ENCODE results near the gene NEUROD2. TPM values are rescaled to one million over a fixed set of nuclear protein-coding genes. Genes with fewer than 3 reads are reported as not detected.

Gene NEUROD2
- total and polyA plus RNA-seq, 2 experiments from 2014 or later, result not detected

DNA sequence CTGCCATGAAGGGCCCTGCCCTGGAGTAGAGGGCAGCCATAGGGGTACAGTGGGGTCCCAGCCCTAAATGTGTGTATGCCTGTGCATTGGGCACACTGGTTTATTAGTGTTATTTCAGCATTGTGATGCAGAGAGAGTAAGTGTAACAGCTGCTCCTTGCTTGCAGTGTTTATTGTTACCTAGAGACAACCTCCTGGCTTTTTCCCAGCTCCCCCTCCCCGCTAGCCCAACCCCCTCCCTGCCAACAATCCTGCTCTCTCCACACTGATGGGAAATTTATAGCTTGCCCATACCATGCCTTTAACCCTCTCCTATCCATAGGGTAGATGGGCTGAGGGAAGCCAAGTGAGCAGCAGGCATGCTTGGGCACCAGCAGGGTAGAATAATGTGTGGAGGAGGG, 51.3 kb downstream of the NEUROD2 start:
- TF ChIP-seq STAT1 (IDR thresholded peaks at IDR 0.05; ENCODE audit: unreplicated experiment) (no peak), ZNF114 (CRISPR knock-in tag; IDR thresholded peaks at IDR 0.05) (no peak), NANOG (IDR thresholded peaks at IDR 0.05; ENCODE audit: borderline replicate concordance) (no peak), EZH2 (IDR thresholded peaks at IDR 0.05; ENCODE audit: low read depth, unreplicated experiment) (no peak), ZNF331 (CRISPR knock-in tag; IDR thresholded peaks at IDR 0.05; ENCODE audit: low read depth) (no peak), EZH2phosphoT487 (IDR thresholded peaks at IDR 0.05; ENCODE audit: unreplicated experiment) (no peak), CREB1 (CRISPR knock-in tag; IDR thresholded peaks at IDR 0.05; ENCODE audit: low read depth) (no peak), POLR2AphosphoS5 (IDR thresholded peaks at IDR 0.05; ENCODE audit: low read depth) (no peak), JUNB (IDR thresholded peaks at IDR 0.05; ENCODE audit: unreplicated experiment) (no peak)
- TF ChIP-seq, protein P1, sequence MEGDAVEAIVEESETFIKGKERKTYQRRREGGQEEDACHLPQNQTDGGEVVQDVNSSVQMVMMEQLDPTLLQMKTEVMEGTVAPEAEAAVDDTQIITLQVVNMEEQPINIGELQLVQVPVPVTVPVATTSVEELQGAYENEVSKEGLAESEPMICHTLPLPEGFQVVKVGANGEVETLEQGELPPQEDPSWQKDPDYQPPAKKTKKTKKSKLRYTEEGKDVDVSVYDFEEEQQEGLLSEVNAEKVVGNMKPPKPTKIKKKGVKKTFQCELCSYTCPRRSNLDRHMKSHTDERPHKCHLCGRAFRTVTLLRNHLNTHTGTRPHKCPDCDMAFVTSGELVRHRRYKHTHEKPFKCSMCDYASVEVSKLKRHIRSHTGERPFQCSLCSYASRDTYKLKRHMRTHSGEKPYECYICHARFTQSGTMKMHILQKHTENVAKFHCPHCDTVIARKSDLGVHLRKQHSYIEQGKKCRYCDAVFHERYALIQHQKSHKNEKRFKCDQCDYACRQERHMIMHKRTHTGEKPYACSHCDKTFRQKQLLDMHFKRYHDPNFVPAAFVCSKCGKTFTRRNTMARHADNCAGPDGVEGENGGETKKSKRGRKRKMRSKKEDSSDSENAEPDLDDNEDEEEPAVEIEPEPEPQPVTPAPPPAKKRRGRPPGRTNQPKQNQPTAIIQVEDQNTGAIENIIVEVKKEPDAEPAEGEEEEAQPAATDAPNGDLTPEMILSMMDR (conservative IDR thresholded peaks at IDR 0.05; ENCODE audit: low read depth in 2 of 2), result no peak
- TF ChIP-seq, protein P2, sequence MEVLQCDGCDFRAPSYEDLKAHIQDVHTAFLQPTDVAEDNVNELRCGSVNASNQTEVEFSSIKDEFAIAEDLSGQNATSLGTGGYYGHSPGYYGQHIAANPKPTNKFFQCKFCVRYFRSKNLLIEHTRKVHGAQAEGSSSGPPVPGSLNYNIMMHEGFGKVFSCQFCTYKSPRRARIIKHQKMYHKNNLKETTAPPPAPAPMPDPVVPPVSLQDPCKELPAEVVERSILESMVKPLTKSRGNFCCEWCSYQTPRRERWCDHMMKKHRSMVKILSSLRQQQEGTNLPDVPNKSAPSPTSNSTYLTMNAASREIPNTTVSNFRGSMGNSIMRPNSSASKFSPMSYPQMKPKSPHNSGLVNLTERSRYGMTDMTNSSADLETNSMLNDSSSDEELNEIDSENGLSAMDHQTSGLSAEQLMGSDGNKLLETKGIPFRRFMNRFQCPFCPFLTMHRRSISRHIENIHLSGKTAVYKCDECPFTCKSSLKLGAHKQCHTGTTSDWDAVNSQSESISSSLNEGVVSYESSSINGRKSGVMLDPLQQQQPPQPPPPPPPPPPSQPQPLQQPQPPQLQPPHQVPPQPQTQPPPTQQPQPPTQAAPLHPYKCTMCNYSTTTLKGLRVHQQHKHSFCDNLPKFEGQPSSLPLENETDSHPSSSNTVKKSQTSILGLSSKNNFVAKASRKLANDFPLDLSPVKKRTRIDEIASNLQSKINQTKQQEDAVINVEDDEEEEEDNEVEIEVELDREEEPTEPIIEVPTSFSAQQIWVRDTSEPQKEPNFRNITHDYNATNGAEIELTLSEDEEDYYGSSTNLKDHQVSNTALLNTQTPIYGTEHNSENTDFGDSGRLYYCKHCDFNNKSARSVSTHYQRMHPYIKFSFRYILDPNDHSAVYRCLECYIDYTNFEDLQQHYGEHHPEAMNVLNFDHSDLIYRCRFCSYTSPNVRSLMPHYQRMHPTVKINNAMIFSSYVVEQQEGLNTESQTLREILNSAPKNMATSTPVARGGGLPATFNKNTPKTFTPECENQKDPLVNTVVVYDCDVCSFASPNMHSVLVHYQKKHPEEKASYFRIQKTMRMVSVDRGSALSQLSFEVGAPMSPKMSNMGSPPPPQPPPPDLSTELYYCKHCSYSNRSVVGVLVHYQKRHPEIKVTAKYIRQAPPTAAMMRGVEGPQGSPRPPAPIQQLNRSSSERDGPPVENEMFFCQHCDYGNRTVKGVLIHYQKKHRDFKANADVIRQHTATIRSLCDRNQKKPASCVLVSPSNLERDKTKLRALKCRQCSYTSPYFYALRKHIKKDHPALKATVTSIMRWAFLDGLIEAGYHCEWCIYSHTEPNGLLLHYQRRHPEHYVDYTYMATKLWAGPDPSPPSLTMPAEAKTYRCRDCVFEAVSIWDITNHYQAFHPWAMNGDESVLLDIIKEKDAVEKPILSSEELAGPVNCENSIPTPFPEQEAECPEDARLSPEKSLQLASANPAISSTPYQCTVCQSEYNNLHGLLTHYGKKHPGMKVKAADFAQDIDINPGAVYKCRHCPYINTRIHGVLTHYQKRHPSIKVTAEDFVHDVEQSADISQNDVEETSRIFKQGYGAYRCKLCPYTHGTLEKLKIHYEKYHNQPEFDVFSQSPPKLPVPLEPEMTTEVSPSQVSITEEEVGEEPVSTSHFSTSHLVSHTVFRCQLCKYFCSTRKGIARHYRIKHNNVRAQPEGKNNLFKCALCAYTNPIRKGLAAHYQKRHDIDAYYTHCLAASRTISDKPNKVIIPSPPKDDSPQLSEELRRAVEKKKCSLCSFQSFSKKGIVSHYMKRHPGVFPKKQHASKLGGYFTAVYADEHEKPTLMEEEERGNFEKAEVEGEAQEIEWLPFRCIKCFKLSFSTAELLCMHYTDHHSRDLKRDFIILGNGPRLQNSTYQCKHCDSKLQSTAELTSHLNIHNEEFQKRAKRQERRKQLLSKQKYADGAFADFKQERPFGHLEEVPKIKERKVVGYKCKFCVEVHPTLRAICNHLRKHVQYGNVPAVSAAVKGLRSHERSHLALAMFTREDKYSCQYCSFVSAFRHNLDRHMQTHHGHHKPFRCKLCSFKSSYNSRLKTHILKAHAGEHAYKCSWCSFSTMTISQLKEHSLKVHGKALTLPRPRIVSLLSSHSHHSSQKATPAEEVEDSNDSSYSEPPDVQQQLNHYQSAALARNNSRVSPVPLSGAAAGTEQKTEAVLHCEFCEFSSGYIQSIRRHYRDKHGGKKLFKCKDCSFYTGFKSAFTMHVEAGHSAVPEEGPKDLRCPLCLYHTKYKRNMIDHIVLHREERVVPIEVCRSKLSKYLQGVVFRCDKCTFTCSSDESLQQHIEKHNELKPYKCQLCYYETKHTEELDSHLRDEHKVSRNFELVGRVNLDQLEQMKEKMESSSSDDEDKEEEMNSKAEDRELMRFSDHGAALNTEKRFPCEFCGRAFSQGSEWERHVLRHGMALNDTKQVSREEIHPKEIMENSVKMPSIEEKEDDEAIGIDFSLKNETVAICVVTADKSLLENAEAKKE (CRISPR knock-in tag; IDR thresholded peaks at IDR 0.05), result no peak
- TF ChIP-seq, protein P3, sequence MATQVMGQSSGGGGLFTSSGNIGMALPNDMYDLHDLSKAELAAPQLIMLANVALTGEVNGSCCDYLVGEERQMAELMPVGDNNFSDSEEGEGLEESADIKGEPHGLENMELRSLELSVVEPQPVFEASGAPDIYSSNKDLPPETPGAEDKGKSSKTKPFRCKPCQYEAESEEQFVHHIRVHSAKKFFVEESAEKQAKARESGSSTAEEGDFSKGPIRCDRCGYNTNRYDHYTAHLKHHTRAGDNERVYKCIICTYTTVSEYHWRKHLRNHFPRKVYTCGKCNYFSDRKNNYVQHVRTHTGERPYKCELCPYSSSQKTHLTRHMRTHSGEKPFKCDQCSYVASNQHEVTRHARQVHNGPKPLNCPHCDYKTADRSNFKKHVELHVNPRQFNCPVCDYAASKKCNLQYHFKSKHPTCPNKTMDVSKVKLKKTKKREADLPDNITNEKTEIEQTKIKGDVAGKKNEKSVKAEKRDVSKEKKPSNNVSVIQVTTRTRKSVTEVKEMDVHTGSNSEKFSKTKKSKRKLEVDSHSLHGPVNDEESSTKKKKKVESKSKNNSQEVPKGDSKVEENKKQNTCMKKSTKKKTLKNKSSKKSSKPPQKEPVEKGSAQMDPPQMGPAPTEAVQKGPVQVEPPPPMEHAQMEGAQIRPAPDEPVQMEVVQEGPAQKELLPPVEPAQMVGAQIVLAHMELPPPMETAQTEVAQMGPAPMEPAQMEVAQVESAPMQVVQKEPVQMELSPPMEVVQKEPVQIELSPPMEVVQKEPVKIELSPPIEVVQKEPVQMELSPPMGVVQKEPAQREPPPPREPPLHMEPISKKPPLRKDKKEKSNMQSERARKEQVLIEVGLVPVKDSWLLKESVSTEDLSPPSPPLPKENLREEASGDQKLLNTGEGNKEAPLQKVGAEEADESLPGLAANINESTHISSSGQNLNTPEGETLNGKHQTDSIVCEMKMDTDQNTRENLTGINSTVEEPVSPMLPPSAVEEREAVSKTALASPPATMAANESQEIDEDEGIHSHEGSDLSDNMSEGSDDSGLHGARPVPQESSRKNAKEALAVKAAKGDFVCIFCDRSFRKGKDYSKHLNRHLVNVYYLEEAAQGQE (IDR thresholded peaks at IDR 0.05; ENCODE audit: unreplicated experiment), result no peak
- TF ChIP-seq, protein P4, sequence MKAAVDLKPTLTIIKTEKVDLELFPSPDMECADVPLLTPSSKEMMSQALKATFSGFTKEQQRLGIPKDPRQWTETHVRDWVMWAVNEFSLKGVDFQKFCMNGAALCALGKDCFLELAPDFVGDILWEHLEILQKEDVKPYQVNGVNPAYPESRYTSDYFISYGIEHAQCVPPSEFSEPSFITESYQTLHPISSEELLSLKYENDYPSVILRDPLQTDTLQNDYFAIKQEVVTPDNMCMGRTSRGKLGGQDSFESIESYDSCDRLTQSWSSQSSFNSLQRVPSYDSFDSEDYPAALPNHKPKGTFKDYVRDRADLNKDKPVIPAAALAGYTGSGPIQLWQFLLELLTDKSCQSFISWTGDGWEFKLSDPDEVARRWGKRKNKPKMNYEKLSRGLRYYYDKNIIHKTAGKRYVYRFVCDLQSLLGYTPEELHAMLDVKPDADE (IDR thresholded peaks at IDR 0.05), result no peak
- no peaks in the 10 kb centered on the region for H3K9me2 ChIP-seq (ENCODE audit: insufficient read depth)
- Mint-ChIP-seq H3K27me3 (ENCODE audit: insufficient read depth, low read depth, poor library complexity) (peaks cover 8% of the 10 kb centered on the region), H3K4me3 (no peak overlapping the region), H3K4me1 (peaks cover 17% of the 10 kb centered on the region), H3K36me3 (ENCODE audit: low read depth) (no peaks in the 10 kb centered on the region; the same call in 2 of the 3 replicates), H3K9me3 (no peaks in the 10 kb centered on the region), H3K27ac (no peak overlapping the region)
- H2AFZ ChIP-seq, result no peak overlapping the region
- peak; percentile 28 for ATAC-seq
- no peaks in the 10 kb centered on the region for H3K27me3 ChIP-seq (ENCODE audit: insufficient read depth)
- H4K20me1 ChIP-seq (replicated peaks; ENCODE audit: insufficient read depth), result no peaks in the 10 kb centered on the region
- no peaks in the 10 kb centered on the region for H3K79me2 ChIP-seq (replicated peaks; ENCODE audit: insufficient read depth)
- no peaks in the 10 kb centered on the region for H3F3A ChIP-seq (replicated peaks; ENCODE audit: low read depth)
- H3K36me3 ChIP-seq (ENCODE audit: insufficient read depth), result no peaks in the 10 kb centered on the region
- no peak overlapping the region for H3K4me2 ChIP-seq
- no peak overlapping the region for H3K4me3 ChIP-seq
- peaks cover 11% of the 10 kb centered on the region; the same call in 1 of the 2 replicates for H3K4me1 ChIP-seq (ENCODE audit: insufficient read depth)
- H3K27ac ChIP-seq (ENCODE audit: low read depth), result no peak overlapping the region
- no peak for DNase-seq (ENCODE audit: low spot score)
